Measurements from ENCODE around the gene PCDHGB1. TPM values are rescaled to one million over a fixed set of nuclear protein-coding genes. Genes with fewer than 3 reads are reported as not detected.
"Not testable (repeated sequence)": the region's sequence is repeated elsewhere in the genome, so short reads cannot be mapped to it uniquely, and the experiment has no call there.

The PCDHGB1 gene
- not detected for total RNA-seq

- peaks cover 79% of the 10 kb centered on the region for H3K27me3 ChIP-seq (ENCODE audit: insufficient read depth, low read length)
Measured at GRCh38 chr5:141349917-141350619, at the start of gene PCDHGB1. PCDHGB1 (plus strand) TSS chr5:141350099; CDS start chr5:141350261, 162 bp downstream.

GRCh38 chr5:141303756-141304155, 46.1 kb upstream of the PCDHGB1 start, which contains the start of gene SLC25A2:
SLC25A2 (minus strand) TSS chr5:141304049; CDS start chr5:141303865, 184 bp downstream.
- Histone ChIP-seq H3K9me3 (ENCODE audit: low read depth, low read length) (peaks cover 56% of the 10 kb centered on the region), H3K4me1 (ENCODE audit: insufficient read depth, low read length) (no peaks in the 10 kb centered on the region), H3K27me3 (ENCODE audit: insufficient read depth, low read length) (no peaks in the 10 kb centered on the region), H3K4me3 (ENCODE audit: low read length) (no peak within 1 kb of the TSS)

More at GRCh38 chr5:141349917-141350619, at the start of gene PCDHGB1:
- peaks cover 10% of the 10 kb centered on the region for H3K9me3 ChIP-seq (ENCODE audit: low read depth, low read length)
- H3K4me1 ChIP-seq (ENCODE audit: insufficient read depth, low read length): no peaks in the 10 kb centered on the region
- H3K4me3 ChIP-seq (ENCODE audit: low read length): no peak within 1 kb of the TSS

GRCh38 chr5:141306630-141307029, 43.3 kb upstream of the PCDHGB1 start:
- no peaks in the 10 kb centered on the region for H3K27me3 ChIP-seq (ENCODE audit: insufficient read depth, low read length)
- no peaks in the 10 kb centered on the region for H3K4me1 ChIP-seq (ENCODE audit: insufficient read depth, low read length)
- peaks cover 58% of the 10 kb centered on the region for H3K9me3 ChIP-seq (ENCODE audit: low read depth, low read length)
- no peak overlapping the region for H3K4me3 ChIP-seq (ENCODE audit: low read length)

- no peaks in the 10 kb centered on the region for H3K27me3 ChIP-seq (ENCODE audit: insufficient read depth, low read length)
- H3K4me1 ChIP-seq (ENCODE audit: insufficient read depth, low read length): no peaks in the 10 kb centered on the region
- H3K9me3 ChIP-seq (ENCODE audit: low read depth, low read length): peaks cover 82% of the 10 kb centered on the region
- no peak overlapping the region for H3K4me3 ChIP-seq (ENCODE audit: low read length)
Measured at GRCh38 chr5:141313711-141314110, 36.2 kb upstream of the PCDHGB1 start.

GRCh38 chr5:141316963-141317362, 32.9 kb upstream of the PCDHGB1 start:
- H3K4me3 ChIP-seq (ENCODE audit: low read length); H3K27me3 ChIP-seq (ENCODE audit: insufficient read depth, low read length): not testable (repeated sequence)
- H3K9me3 ChIP-seq (ENCODE audit: low read depth, low read length): peaks cover 73% of the 10 kb centered on the region
- H3K4me1 ChIP-seq (ENCODE audit: insufficient read depth, low read length): peaks cover 11% of the 10 kb centered on the region

GRCh38 chr5:141319202-141319601, 30.7 kb upstream of the PCDHGB1 start:
- H3K4me3 ChIP-seq (ENCODE audit: low read length): no peak overlapping the region
- H3K27me3 ChIP-seq (ENCODE audit: insufficient read depth, low read length): no peaks in the 10 kb centered on the region
- H3K9me3 ChIP-seq (ENCODE audit: low read depth, low read length): peaks cover 59% of the 10 kb centered on the region
- peaks cover 11% of the 10 kb centered on the region for H3K4me1 ChIP-seq (ENCODE audit: insufficient read depth, low read length)

GRCh38 chr5:141319699-141320098, 30.2 kb upstream of the PCDHGB1 start:
- Histone ChIP-seq H3K27me3 (ENCODE audit: insufficient read depth, low read length) (peaks cover 5% of the 10 kb centered on the region), H3K4me1 (ENCODE audit: insufficient read depth, low read length) (peaks cover 11% of the 10 kb centered on the region), H3K9me3 (ENCODE audit: low read depth, low read length) (peaks cover 54% of the 10 kb centered on the region), H3K4me3 (ENCODE audit: low read length) (no peak overlapping the region)

- Histone ChIP-seq H3K4me1 (ENCODE audit: insufficient read depth, low read length) (peaks cover 11% of the 10 kb centered on the region), H3K9me3 (ENCODE audit: low read depth, low read length) (peaks cover 46% of the 10 kb centered on the region), H3K27me3 (ENCODE audit: insufficient read depth, low read length) (peaks cover 6% of the 10 kb centered on the region), H3K4me3 (ENCODE audit: low read length) (peak within 1 kb of the TSS; percentile 77)
Measured at GRCh38 chr5:141320225-141321169, 29.4 kb upstream of the PCDHGB1 start, which contains the start of gene TAF7. TAF7 (minus strand) TSS chr5:141320784; CDS start chr5:141320044, 740 bp downstream.

- H3K9me3 ChIP-seq (ENCODE audit: low read depth, low read length): peaks cover 32% of the 10 kb centered on the region
- H3K4me3 ChIP-seq (ENCODE audit: low read length): no peak overlapping the region
Measured at GRCh38 chr5:141322261-141322660, 27.6 kb upstream of the PCDHGB1 start.

GRCh38 chr5:141326088-141326854, 23.6 kb upstream of the PCDHGB1 start:
- Histone ChIP-seq H3K9me3 (ENCODE audit: low read depth, low read length) (peaks cover 18% of the 10 kb centered on the region), H3K4me3 (ENCODE audit: low read length) (peak overlapping the region; percentile 23), H3K27me3 (ENCODE audit: insufficient read depth, low read length) (peaks cover 46% of the 10 kb centered on the region), H3K4me1 (ENCODE audit: insufficient read depth, low read length) (peaks cover under 1% of the 10 kb centered on the region)

More at GRCh38 chr5:141322261-141322660, 27.6 kb upstream of the PCDHGB1 start:
- Histone ChIP-seq H3K4me1 (ENCODE audit: insufficient read depth, low read length) (peaks cover 11% of the 10 kb centered on the region), H3K27me3 (ENCODE audit: insufficient read depth, low read length) (peaks cover 16% of the 10 kb centered on the region)

GRCh38 chr5:141328231-141328630, 21.7 kb upstream of the PCDHGB1 start:
- Histone ChIP-seq H3K27me3 (ENCODE audit: insufficient read depth, low read length) (peaks cover 59% of the 10 kb centered on the region), H3K4me3 (ENCODE audit: low read length) (no peak overlapping the region), H3K4me1 (ENCODE audit: insufficient read depth, low read length) (no peaks in the 10 kb centered on the region), H3K9me3 (ENCODE audit: low read depth, low read length) (peaks cover 9% of the 10 kb centered on the region)

GRCh38 chr5:141330299-141331080, 19.4 kb upstream of the PCDHGB1 start, which contains the start of gene PCDHGA1:
PCDHGA1 (plus strand) TSS chr5:141330514.
- no peaks in the 10 kb centered on the region for H3K4me1 ChIP-seq (ENCODE audit: insufficient read depth, low read length)
- peaks cover 9% of the 10 kb centered on the region for H3K9me3 ChIP-seq (ENCODE audit: low read depth, low read length)
- peaks cover 74% of the 10 kb centered on the region for H3K27me3 ChIP-seq (ENCODE audit: insufficient read depth, low read length)
- no peak within 1 kb of the TSS for H3K4me3 ChIP-seq (ENCODE audit: low read length)

GRCh38 chr5:141332571-141332970, 17.3 kb upstream of the PCDHGB1 start:
- peaks cover 84% of the 10 kb centered on the region for H3K27me3 ChIP-seq (ENCODE audit: insufficient read depth, low read length)
- not testable (repeated sequence) for H3K4me3 ChIP-seq (ENCODE audit: low read length); H3K4me1 ChIP-seq (ENCODE audit: insufficient read depth, low read length)
- H3K9me3 ChIP-seq (ENCODE audit: low read depth, low read length): peaks cover 26% of the 10 kb centered on the region

Data from mononuclear cell (primary cell).